SK-N-MC (cell line): Measurements from ENCODE around the gene LIN28B.

Experiments
- EZH2 ChIP-seq: fragments of 200-600 bp; sonication (generic); IDR thresholded peaks from one replicate; pipeline ENCODE4 v1.6.1; 2017; ENCODE audit warnings: antibody characterized with exemption
- POLR2AphosphoS5 ChIP-seq: IDR thresholded peaks from 2 replicates; pipeline ENCODE4 v1.6.1; 2012; ENCODE audit warnings: mild to moderate bottlenecking, low read depth, low read length, borderline replicate concordance

DNA sequence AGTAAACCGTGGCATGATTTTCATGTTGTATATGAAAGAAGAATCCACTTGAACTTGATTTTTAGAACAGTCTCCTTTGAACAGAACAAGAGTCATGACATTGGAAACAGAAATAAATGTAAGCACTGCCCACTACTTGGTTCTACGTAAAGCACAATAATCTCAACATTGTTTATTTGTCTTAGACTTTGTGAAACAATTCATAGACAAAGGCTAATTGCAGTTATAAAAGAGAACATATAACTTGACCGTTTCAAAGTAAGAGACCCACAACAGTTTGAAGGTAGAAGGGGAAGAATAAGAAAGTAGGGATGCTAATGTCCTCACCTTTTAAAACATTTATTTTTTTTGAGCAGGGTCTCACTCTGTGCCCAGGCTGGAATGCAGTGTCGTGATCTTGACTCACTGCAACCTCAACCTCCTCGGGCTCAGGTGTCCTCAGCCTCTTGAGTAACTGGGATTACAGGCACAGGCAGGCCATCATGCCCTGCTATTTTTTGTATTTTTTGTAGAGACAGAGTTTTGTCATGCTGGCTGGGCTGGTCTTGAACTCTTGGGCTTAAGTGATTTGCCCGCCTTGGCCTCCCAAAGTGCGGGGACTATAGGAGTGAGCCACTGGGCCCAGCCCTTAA is 151.8 kb downstream of the LIN28B start:
- TF ChIP-seq EZH2: no peak
- no peak for TF ChIP-seq POLR2AphosphoS5
